ENCODE data around the gene PSPN.
"Not testable (repeated sequence)": the region's sequence is repeated elsewhere in the genome, so short reads cannot be mapped to it uniquely, and the experiment has no call there.

Gene PSPN

DNA sequence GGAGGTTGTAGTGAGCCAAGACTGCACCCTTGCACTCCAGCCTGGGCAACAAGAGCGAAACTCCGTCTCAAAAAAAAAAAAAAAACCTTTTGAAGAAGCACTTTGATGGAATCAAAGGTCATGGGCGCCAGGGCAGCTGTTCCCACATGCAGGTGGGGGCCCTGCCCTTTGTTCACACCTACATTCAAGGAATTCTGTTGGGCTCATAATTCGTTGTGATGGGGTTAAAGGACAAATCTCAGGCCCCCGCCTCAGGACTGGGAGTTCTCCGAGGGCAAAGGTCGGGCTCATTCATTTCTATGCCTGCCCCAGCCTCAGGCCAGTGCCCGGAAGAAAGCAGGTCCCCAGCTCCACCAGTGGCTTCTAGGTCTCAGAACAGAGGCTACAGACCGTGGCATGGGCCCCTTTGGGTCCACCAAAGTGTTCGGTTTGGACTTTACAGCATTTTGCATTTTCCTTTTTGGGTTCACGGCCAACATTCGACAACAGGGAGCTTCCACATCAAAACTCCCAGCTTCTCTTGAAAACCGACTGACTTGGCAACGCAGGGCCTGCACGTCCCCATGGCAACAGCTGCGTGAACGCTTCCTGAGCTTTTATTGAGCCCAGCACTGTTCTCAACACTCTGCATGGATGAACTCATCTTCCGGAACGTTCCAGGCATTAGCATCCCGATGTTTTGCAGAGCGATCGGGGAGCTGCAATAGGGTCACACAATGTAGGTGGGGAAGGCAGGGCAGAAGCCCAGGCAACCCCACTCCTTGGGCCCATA is 27.3 kb upstream of the PSPN start:
- no peak for DNase-seq (ENCODE audit: low read depth in 2 of 2)

DNA sequence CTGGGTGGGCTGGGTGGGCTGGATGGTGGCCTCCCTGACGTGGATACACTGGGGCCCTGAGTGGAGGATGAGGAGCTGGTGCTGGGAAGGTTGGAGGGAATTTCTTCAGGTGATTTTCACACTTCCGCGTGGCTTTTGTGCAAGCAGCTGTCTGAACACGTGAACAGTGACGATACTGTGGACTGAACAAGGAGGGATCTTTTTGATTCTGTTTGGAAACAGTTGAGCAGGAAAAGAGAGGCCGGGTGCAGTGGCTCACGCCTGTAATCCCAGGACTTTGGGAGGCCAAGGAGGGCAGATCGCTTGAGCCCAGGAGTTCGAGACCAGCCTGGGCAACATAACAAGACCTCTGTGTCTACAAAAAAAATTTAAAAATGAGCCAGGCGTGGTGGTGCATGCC is 26.3 kb upstream of the PSPN start:
- no peak for DNase-seq (ENCODE audit: low read depth in 2 of 2)

DNA sequence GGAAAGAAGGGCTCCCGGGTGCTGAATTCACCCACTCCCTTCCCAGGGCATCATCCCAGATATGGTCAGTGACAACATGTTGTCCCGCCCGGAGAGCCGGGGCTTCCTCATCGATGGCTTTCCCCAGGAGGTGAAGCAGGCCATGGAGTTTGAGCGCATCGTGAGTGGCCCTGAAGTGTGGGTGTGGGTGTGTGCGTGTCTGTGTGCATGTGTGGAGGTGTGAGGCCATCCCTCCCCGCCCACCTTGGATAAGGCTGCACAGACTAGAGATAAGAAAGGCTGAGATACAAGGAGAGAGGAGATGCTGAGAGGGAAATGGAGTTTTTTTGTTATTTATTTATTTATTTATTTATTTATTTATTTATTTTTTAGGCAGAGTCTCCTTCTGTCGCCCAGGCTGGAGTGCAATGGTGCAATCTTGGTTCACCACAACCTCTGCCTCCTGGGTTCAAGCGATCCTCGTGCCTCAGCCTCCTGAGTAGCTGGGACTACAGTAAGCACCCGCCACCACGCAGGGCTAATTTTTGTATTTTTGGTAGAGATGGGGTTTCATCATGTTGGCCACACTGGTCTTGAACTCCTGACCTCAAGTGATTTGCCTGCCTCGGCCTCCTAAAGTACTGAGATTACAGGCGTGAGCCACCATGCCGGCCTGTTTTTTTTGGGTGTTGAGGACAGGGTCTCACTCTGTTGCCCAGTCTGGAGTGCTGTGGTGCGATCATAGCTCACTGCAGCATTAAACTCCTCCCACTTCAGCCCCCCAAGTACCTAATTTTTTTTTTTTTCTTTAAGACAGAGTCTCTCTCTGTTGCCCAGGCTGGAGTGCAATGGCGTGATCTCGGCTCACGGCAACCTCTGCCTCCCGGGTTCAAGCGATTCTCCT is 24.6 kb upstream of the PSPN start:
- DNase-seq (ENCODE audit: low read depth in 2 of 2), result not testable (repeated sequence)

DNA sequence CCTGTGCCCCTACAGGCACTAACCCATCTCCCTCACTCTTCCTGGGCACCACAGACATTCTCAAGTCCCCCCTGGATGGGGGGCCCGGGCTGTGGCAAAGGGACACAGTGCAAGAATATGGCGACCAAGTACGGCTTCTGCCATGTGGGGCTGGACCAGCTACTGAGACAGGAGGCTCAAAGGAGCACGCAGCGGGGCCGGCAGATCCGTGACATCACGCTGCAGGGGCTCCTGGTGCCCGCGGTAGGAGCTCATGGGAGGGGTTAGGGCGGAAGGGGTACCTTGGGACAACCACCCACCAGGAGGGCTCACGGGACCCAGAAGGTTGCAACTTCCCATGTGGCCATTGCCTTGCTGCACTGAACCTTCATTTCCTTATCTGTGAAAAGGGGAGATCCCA is 20.6 kb upstream of the PSPN start:
- DNase-seq (ENCODE audit: low read depth in 2 of 2), result no peak

DNA sequence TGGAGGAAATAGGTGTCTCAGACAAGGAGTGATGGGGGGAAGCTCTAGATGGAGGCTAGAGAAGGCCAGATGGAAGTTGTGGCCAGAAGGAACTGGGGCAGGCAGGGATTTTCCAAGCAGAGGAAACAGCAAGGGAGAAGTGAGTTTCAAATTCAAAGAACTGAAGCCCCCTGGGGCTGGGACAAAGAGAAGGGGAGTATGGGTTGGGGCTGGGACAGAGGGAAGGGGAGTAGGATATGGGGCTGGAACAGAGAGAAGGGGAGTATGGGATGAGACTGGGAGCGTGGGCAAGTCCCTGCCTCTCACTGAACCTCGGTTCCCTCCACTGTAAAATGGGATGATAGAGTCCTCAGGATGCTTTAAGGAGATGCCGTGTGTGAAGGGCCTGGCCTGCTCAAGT is 19.1 kb upstream of the PSPN start:
- DNase-seq (ENCODE audit: low read depth in 2 of 2), result no peak

DNA sequence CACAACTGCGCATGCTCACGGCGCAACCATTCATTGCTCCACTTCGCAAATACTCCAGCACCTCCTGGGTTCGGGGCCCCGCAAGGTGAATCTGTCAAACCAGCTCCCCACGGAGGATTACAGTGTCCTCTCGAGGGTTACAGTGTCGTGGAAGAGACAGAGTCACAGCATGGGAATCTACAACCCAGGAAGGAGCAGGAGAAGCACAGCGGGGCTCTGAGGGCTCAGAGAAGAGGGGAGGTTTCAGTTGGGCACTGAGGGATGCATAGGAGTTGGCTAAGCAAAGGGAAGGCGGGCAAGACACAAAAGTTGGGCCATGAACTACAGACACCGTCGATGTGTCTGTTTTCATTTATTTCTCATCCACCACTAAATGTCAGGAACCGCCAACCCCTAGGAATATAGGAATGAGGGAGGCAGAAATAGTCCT is 18.3 kb upstream of the PSPN start:
- peak in 1 of 2 donors; percentile 56 for DNase-seq (ENCODE audit: low read depth in 2 of 2)

DNA sequence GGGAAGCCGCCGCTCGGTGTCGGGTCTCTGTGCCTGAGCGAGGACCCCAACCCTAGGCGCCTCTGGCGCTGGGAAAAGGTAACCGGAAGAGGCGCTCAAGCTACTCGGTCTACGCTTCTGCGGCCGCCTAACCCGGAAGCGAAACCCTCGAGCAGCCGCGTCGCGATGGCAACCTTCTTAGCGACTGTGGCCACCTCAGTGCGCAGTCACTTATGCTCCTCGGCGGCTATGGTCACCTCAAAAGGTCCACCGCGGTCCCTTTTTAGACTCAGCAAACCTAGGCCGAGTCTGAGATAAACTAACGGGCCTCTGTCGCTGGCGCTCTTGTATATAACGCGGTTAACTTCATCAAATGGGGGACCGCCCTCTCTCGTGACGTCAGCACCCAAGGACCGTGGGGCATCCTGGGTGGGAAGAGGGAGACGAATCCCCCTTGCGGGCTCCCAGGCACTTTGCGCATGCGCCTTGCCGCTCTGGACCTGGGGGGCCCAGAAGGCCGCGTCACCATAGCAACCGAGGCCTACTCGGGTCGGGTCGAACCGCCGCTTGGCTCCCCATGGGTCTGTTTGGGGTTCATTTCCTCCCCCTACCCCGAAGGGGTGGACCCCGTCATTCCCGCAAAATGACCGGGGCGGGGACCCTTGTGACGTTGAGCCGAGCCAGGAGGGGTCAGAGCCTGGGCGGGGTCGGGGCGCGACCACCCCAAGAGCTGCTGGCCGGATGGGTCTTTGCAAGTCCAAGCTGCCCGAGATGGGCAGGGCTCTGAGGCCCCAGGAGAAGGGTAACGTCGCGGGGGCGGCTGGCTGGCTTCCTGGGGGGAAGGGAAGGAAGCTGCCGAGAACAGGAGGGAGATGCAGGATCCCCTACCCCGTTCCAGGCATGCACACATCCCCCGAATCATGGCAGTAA is 17.6 kb upstream of the PSPN start, which contains the start of gene GTF2F1:
Gene GTF2F1, minus strand, starts transcription at position 91 of the 909 bp plus-strand sequence. CDS start 169 bp downstream, outside the sequence.
- peak; percentile 86 to 91 for DNase-seq (ENCODE audit: low read depth in 2 of 2)

DNA sequence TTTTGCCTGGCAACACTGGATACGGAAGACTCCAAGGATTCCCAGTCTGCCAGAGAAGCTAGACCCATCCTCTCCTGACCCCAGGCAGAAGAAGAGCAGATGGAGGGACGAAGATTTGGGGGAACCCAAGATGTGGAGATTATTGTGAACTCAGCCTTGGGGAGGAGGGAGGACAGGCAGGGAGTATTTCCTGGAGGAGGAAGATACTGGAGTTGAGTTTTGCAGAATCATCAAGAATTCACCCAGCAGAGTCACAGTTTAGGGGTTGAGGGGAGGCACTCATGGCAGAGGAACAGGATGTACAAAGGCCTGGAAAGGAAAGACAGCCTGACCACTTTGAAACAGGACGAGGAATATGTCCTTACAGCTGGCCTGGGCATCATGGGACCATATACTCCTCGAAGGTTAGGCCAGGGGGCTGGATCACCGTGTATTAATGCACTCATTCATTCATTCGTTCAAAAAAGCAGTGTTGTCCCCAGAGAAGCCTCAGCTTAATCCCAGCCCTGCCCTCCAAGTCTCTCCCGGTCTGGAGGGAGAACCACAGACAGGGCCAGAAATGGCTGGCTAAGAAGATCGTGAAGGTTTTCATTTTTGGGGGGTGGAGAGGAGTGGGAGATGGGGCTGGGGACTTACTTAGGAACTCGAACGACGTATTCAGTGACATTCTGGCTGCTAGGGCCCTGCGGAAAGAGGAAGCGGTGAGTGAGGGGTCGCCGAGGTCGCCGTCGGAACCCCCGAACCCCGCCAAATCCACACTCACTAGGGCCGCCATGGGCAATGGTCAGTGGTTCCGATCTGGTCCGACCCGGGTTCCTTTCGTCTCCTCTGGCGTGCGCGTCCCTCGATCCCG is 16.7 kb upstream of the PSPN start:
- DNase-seq (ENCODE audit: low read depth in 2 of 2), result no peak

DNA sequence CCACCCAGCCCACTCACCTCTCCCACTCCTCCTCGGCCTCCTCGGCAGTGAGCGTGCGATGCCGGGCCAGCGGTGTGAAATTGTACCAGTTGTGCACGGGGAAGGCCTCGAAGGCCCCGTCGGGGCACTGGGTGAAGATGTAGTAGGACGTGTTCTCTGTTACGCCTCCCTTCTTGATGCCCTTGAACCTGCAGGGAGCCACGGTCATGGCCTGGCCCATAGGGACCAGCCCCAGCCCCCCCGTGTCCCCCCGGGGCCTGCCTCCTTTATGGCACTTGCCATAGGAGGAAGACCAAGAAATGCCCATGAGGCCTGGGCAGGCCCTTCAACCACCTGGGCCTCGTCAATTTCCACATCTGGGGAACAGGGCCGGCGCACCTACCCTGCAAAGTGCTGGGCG is 11.6 kb upstream of the PSPN start:
- DNase-seq (ENCODE audit: low read depth in 2 of 2), result no peak

DNA sequence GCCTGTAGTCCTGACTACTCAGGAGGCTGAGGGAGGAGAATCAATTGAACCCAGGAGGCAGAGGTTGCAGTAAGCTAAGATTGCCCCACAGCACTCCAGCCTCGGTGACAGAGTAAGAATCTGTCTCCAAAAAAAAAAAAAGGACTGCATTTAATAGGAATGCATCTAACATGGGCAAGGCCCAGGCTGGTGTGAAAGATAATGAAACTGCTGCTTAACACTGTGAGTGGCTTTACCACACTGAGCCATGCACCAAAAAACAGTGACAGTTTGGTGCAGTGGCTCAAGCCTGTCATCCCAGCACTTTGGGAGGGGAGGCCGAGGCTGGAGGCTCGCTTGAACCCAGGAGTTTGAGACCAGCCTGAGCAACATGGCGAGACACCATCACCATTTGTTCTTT is 8.6 kb upstream of the PSPN start:
- DNase-seq (ENCODE audit: low read depth in 2 of 2), result no peak

DNA sequence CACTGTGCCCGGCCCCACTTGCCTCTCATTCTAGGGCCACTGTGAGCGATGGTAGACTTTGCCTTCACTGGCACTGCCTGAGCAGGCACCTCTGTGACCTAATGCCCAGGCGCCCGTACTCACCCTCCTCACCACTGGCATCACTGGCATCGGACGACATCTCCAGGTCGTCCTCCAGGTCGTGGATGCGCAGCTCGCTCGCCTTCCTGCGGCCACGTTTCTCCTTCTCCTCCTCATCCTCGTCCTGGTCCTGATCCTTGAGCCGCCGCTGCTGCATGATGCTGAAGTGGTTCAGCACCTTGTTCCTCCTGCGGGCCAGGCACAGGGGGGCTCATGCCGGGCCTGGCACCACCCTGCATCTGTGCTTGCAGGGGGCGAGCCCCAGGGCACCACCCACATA is 7.5 kb upstream of the PSPN start:
- DNase-seq (ENCODE audit: low read depth in 2 of 2), result no peak

DNA sequence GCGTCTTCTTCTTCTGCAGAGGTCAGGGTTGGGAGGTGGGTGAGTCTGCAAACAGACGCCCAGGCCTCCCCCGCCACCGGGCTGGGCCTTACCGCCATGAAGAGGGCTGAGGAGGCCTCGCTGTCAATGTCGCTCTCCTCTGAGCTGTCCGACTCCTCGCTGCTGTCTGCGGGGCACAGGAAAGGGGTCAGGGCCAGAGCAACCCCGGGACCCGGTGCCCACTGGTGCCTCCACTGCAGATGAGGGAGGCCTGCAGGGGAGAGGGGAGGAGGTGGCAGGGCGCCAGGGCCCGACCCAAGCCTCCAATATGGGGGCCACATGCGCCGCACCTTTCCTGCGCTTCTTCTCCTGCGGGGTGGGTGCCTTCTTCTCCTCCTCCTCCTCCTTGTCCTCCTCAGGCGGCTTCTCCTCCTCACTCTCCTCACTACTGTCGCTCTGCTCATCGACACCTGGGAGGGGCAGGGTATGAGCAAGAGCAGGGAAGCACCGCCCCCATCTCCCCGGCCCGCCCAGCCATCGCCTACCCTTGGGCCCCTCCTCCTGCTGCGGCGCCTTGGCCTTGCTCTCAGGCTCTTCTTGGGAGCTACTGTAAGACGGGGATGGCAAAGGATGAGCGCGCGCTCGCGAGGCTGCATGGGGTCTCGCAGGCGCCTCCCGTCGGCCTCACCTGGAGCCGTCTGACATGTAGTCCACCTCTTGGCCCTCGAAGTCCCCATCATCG is 5.5 kb upstream of the PSPN start:
- DNase-seq (ENCODE audit: low read depth in 2 of 2), result no peak

DNA sequence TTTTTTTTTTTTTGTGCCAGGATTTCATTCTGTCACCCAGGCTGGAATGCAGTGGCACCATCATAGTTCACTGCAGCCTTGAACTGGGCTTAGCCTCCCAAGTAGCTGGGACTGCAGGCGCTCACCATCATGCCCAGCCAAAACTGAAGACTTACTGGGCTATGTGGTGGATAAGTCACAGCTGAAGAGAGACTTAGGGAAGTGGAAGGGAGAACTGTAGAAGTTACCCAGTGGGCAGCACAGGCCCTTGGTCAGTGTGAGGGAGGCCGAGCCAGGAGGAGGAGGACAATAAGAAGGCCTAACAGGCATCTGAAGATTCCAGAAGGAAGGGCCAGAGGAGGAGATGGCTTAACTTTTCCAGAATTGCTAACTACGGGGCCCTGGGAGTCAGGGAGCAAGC is 4.0 kb upstream of the PSPN start:
- DNase-seq (ENCODE audit: low read depth in 2 of 2), result no peak

DNA sequence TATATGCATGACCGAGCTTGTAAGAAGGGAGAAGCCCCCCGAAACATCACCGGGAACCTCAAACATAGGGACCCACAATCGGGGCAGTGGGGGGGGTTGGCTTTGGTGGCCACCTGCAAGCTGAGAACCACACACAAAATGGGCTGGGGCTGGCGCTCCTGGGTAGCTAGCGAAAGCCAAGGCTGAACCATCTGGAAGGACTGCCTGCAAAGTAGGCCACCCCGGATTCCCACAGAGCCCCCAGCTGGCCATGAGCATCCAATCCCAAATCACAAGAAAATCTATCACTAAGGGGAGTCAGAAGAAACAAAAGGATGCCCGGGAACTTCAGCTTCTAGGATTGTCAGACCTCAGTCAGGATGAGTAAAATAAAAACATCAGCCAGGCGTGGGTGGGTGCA is 2.8 kb upstream of the PSPN start:
- DNase-seq (ENCODE audit: low read depth in 2 of 2), result no peak

DNA sequence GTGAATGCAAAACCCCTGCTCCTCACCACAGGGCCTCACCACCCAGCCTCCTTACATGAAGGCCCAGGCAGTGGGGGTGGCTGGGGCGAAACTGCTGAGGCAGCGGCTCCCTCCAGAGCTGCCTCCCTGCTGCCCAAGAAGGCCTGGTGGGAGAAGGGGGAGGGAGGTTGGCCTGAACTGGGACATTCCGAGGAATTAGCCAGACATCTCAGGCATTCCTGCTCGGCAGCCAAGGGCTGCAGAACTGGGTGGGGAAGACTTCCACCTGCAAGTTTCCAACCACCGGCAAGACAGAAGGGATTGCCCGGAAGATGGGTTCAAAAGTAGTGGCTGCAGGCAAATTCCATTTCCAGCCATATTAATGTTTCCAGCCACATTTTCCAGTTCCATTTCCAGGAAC is 2.3 kb upstream of the PSPN start:
- no peak for DNase-seq (ENCODE audit: low read depth in 2 of 2)

DNA sequence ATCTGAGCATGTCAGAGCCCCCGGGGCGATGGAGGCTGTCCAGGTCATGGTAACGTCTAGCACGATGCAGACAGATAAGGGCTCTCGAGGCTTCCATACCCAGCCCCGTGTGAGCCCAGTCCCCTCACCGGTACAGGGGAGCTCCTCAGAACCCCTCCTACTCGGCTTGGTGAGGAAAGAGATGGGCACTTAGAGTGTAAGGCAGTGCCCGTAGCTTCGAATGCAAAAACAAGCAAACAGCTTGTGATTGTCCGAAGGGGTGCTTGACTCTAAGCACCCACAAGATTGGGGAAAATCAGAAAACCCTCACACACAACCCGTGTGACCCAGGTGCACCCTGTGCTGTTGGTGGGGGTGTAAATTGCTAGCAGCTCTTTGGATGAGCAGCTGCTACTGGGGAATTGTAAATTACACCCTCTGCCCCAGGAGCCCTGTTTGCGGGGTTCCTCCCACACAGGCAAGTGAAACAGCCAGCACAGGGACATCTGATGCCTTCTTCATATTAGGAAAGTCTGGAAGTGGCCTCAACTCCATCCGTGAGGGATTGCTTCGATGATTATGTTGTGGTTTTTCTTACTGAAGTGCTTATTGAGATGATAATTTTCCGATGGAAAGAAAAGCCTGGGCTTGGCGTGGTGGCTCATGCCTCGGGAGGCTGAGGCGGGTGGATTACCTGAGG is 918 bp upstream of the PSPN start:
- DNase-seq (ENCODE audit: low read depth in 2 of 2), result no peak

DNA sequence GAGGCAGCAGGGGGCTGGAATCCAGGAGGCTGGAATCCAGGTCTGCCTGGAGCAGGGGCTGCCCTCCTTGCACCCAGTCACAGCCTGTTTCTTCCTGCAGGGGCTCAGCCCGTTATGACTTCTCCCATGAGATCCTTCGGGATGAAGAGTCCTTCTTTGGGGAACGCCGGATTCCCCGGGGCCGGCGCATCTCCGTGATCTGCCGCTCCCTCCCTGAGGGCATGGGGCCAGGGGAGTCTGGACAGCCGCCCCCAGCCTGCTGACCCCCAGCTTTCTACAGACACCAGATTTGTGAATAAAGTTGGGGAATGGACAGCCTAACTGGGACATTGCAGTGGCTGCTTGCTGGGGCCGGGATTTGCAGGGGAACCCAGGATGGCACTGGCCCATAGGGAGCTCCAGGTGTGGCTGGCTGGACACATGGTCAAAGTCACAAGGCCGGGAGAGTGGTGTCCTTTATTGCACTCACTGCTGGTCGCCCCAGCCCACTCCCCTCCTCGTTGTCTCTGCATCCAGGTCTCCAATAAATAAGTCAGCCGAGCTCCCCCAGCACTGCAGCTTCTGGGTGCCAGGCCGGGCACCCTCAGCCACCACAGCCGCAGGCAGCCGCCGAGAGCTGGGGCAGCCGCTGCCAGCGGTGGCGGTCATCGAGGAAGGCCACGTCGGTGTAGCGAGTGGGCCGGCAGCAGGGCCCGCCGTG is 872 bp downstream of the PSPN start:
- DNase-seq (ENCODE audit: low read depth in 2 of 2), result no peak

DNA sequence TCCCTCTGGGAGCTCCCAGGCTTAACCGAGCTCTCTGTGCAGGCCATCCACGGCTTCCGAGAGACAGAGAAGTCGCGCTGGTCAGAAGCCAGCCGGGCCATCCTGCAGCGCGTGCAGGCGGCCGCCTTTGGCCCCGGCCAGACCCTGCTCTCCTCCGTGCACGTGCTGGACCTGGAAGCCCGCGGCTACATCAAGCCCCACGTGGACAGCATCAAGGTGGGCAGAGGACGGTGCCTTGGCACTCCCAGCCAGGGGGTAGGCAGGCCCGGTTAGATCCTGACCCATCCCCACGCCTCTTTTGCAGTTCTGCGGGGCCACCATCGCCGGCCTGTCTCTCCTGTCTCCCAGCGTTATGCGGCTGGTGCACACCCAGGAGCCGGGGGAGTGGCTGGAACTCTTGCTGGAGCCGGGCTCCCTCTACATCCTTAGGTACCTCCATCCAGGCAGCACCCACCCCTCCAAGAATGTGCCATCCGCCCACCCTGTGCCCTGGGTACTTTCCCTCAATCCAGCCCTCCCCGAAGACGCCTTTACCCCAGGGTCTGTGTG is 1.5 kb downstream of the PSPN start:
- no peak for DNase-seq (ENCODE audit: low read depth in 2 of 2)

DNA sequence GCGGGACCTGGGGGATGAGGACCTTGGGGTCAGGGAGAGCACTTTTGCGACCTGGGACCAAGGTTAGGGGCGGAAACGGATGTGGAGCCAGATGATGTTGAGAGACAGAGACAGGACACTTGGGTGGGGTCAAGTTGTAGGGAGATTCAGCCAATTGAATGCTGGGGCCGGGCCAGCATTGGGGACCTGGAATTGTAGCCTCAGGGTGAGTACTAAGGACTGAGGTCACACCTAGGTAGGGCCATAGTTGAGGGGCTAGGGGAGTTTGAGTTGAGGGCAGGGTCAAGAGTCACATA is 2.0 kb downstream of the PSPN start:
- DNase-seq (ENCODE audit: low read depth in 2 of 2), result no peak
